Ovary (tissue), 9 donors: ENCODE results near the gene SECTM1. TPM values are rescaled to one million over a fixed set of nuclear protein-coding genes. Genes with fewer than 3 reads are reported as not detected.
"Not testable (repeated sequence)": the region's sequence is repeated elsewhere in the genome, so short reads cannot be mapped to it uniquely, and the experiment has no call there.

Source experiments
- DNase-seq, 5 donors: peaks; one replicate each; pipeline ENCODE4 v3.0.0-alpha.2; 2019 to 2020
- H3K27ac ChIP-seq, 2 donors: fragments of 200-600 bp; one replicate each; pipeline versions ENCODE4 v1.5.1 to v1.8.0; 2019 to 2022
- H3K27me3 ChIP-seq: fragments of 200-600 bp; one replicate; pipeline ENCODE4 v1.8.0; 2022
- H3K36me3 ChIP-seq: fragments of 200-600 bp; sonication (generic); one replicate; pipeline ENCODE4 v1.5.1; 2019
- H3K4me1 ChIP-seq: one replicate; pipeline ENCODE4 v1.8.1; 2013; ENCODE audit warnings: mild to moderate bottlenecking, moderate library complexity; ENCODE audit not compliant: insufficient read depth
- H3K4me3 ChIP-seq: fragments of 200-600 bp; sonication (generic); one replicate; pipeline ENCODE4 v1.5.1; 2017
- H3K9me3 ChIP-seq, 2 donors: fragments of 200-600 bp in 1 of 2; sonication (generic) in 1 of 2; one replicate each; pipeline versions ENCODE4 v1.5.1 to v1.8.1; 2013 to 2019; ENCODE audit warnings: mild to moderate bottlenecking in 1 of 2, moderate library complexity in 1 of 2
- CTCF ChIP-seq, 3 donors: fragments of 450-650 bp in 2 of 3; fragments of 200-600 bp in 1 of 3; IDR thresholded peaks; one replicate each; pipeline versions ENCODE4 v1.5.1 to v1.8.0; 2016 to 2022; ENCODE audit warnings: antibody characterized with exemption in 3 of 3, mild to moderate bottlenecking in 1 of 3
- EP300 ChIP-seq: sonication (generic); formaldehyde crosslinking; IDR thresholded peaks from one replicate; pipeline ENCODE4 v1.6.1; 2017; ENCODE audit warnings: antibody characterized with exemption
- POLR2A ChIP-seq: fragments of 450-650 bp; IDR thresholded peaks from one replicate; pipeline ENCODE4 v1.6.1; 2017; ENCODE audit warnings: antibody characterized with exemption, mild to moderate bottlenecking, moderate library complexity
- WGBS, 3 donors: extraction: QIAGEN DNeasy Blood & Tissue Kit in 1 of 3; methylation state at CpG; one replicate each; pipeline versions ENCODE4 v1.1.5 to v1.1.7; 2013 to 2017; 5-methylcytosine and 5-hydroxymethylcytosine counted together
- intact Hi-C, 4 donors: fragments of 100-400 bp; cut with DNase I; formaldehyde crosslinking; loops; one replicate each; pipeline versions ENCODE4 v1.11.0 to v1.15.1; 2022 to 2023
- polyA plus RNA-seq, 2 donors: library from polyadenylated mRNA; stranded (reverse); fragments of 200-250 nt in 1 of 2; fragments of 350-450 nt in 1 of 2; fragmentation: Illumina TruSeq in 1 of 2; extraction: RNeasy Lipid Tissue Mini Kit (QIAGEN cat#74804) in 1 of 2; gene quantifications; one replicate each; pipeline ENCODE4 v1.2.3, GENCODE V29; 2013 to 2014
- total RNA-seq, 7 donors: library from RNA; depleted of rRNA in 2 of 7; stranded (reverse); fragments of >200 nt in 2 of 7; fragmentation: NEBNext Ultra II Directional in 3 of 7; extraction: Animal tissue kit (Norgen Biotek cat#: 25700) in 3 of 7; gene quantifications; one replicate each; pipeline versions ENCODE4 v1.1.0 to v1.2.4, GENCODE V29; 2016 to 2023
- donor health status: DM: no; HTN: no; CAD: no; lungs with moderate emphysema.
- donor health status: DM: no; HTN: no; CAD: no.
- donor health status: Bipolar disorder and iron deficiency.
- donor health status: DM: yes; HTN: yes; CAD: no.
- donor health status: DM: no; HTN: no; CAD: no.
- donor health status: DM: yes; HTN: yes; CAD: no.

SECTM1 gene
- total and polyA plus RNA-seq, 9 donors, result 2.1 to 20.8 (median 7.9) TPM

DNA sequence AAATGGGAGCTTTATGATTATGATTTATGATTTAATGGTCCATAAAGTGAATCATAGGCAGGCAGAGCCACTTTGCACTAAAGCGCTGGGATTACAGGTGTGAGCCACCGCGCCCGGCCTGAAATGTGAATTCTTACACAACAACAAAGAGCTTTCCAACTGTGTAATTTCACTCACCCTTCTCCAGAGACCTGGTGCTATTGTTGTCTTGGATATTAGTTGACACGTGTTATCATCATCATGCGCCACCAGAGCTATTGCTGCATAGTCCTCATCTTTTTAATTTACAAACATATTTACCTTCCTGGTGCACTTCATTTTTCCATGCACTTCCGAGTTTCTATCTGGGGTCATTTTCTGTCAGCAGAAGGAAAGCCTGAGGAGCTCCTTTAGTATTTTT lies 33.2 kb upstream of the SECTM1 start:
- no peaks in the 10 kb centered on the region for H3K36me3 ChIP-seq
- intact Hi-C loops, result no loop called here
- H3K9me3 ChIP-seq, result no peaks in the 10 kb centered on the region
- no peaks in the 10 kb centered on the region for H3K27me3 ChIP-seq
- TF ChIP-seq CTCF (IDR thresholded peaks at IDR 0.05), result no peak
- TF ChIP-seq EP300, result no peak
- no peak for TF ChIP-seq POLR2A
- no peak for DNase-seq
- H3K4me1 ChIP-seq, result peaks cover 7% of the 10 kb centered on the region
- no peak overlapping the region for H3K4me3 ChIP-seq
- H3K27ac ChIP-seq, result no peak overlapping the region
- 87 to 88% (median 88%) methylated on average over 7 of the region's 7 CpGs for WGBS, 3 donors

DNA sequence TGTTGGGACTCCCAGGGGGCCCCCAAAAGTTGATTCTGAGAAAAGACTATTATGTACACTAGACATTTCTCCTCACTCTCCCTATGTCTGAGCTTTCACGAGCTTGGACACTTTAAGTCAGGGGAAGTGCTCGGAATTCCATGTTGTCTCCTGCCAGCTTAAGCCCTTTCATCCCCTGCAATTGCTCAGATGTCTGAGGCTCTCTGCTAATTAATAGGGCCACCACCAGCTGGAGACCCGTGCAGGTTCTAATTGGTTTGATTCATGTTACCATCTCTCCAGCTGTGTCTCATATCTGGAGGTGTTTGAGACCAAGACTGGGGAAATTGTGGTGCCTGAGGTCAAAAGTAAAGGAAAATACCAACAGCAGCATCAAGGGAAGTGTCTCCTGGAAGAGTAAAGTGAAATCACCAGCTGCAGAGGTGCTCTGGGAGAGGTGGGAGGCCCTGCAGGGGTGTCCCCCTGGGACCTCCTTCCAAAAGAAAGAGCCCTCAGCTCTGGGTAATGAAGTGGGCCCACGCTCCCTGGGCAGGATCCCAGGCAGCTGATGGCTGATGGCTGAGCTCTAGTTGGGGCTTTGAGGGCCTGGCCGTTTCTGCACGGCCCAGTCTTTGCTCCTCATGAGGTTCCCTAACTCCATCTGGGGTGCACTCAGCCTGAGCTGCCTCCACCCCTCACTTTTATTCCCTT lies 32.2 kb upstream of the SECTM1 start:
- intact Hi-C loops, result no loop called here
- TF ChIP-seq EP300, result no peak
- no peak for TF ChIP-seq CTCF (IDR thresholded peaks at IDR 0.05)
- no peak for TF ChIP-seq POLR2A
- no peak for DNase-seq
- Histone ChIP-seq H3K27ac (no peak overlapping the region), H3K9me3 (no peaks in the 10 kb centered on the region), H3K36me3 (no peaks in the 10 kb centered on the region), H3K27me3 (no peaks in the 10 kb centered on the region), H3K4me3 (no peak overlapping the region), H3K4me1 (peaks cover 2% of the 10 kb centered on the region)
- 65 to 73% (median 72%) methylated on average over 6 of the region's 6 CpGs for WGBS, 3 donors

DNA sequence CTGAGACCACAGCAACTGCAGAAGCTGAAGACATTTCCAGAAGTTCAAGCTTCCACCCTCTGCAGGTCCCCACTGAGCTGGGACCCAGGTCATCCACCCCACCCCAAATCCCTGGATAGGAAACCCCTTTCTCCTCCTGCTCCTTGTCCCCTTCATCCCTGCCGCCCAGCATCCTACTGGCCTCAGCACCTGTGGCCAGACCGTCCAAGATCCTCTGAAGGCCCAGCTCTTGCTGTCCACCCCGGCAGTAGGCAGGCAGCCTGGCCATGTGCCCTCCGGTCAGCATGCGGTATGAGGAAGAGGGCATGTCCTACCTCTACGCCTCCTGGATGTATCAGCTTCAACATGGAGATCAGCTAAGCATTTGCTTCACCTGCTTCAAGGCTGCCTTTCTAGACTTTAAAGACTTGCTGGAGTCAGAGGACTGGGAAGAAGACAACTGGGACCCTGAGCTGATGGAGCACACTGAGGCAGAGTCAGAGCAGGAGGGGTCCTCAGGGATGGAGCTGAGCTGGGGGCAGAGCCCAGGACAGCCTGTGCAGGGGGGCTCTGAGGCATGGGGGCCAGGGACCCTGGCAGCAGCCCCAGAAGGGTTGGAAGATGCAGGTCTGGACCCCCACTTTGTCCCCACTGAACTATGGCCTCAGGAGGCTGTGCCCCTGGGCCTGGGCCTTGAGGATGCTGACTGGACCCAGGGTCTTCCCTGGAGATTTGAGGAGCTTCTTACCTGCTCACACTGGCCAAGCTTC lies 28.5 kb upstream of the SECTM1 start:
- no peak for TF ChIP-seq POLR2A
- no peak for TF ChIP-seq EP300
- TF ChIP-seq CTCF (IDR thresholded peaks at IDR 0.05), result no peak
- Histone ChIP-seq H3K9me3 (no peaks in the 10 kb centered on the region), H3K27ac (no peak overlapping the region), H3K4me1 (no peaks in the 10 kb centered on the region), H3K4me3 (no peak overlapping the region), H3K27me3 (no peaks in the 10 kb centered on the region), H3K36me3 (no peaks in the 10 kb centered on the region)
- DNase-seq, result peak in 1 of 5 donors; percentile 15
- intact Hi-C loops, result no loop called here
- WGBS, 3 donors, result 92 to 97% (median 96%) methylated on average over 6 of the region's 6 CpGs

DNA sequence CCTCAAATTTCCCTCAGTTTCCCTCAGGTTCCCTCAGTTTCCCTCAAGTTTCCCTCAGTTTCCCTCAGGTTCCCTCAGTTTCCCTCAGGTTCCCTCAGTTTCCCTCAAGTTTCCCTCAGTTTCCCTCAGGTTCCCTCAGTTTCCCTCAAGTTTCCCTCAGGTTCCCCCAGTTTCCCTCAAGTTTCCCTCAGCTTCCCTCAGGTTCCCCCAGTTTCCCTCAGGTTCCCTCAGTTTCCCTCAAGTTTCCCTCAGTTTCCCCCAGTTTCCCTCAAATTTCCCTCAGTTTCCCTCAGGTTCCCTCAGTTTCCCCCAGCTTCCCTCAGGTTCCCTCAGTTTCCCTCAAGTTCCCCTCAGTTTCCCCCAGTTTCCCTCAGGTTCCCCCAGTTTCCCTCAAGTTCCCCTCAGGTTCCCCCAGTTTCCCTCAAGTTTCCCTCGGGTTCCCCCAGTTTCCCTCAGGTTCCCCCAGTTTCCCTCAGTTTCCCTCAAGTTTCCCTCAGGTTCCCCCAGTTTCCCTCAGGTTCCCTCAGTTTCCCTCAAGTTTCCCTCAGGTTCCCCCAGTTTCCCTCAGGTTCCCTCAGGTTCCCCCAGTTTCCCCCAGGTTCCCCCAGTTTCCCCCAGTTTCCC lies 26.0 kb upstream of the SECTM1 start:
- WGBS, 3 donors, result 77 to 90% (median 88%) methylated on average over 1 of the region's 1 CpG
- intact Hi-C loops, result loop anchor here in 3 of 4 donors (10.0 kb wide), 4 partner anchors 55 to 415 kb away; partner anchors contain the start of genes HEXD (in 1 of the 3) and OGFOD3 (in 1 of the 3)
- H3K4me1 ChIP-seq, H3K9me3 ChIP-seq, H3K27me3 ChIP-seq, H3K4me3 ChIP-seq, H3K36me3 ChIP-seq, DNase-seq, H3K27ac ChIP-seq: not testable (repeated sequence)
